GM12872 (cell line): ENCODE measurements around the gene STK11.

ENCODE experiments used
- TF ChIP-seq, protein P1 (sequence below): IDR thresholded peaks from 3 replicates; pipeline ENCODE4 v1.5.1; 2011; ENCODE audit warnings: low read depth, mild to moderate bottlenecking, low read length, moderate library complexity; ENCODE audit not compliant: insufficient read depth

STK11 gene

GRCh38 chr19:1237754-1238368 is 32.3 kb downstream of the STK11 start, which contains the start of gene CBARP:
TSS of gene CBARP (minus strand) at chr19:1238005. CDS start at chr19:1236100, 1,905 bp downstream.
- TF ChIP-seq, protein P1, sequence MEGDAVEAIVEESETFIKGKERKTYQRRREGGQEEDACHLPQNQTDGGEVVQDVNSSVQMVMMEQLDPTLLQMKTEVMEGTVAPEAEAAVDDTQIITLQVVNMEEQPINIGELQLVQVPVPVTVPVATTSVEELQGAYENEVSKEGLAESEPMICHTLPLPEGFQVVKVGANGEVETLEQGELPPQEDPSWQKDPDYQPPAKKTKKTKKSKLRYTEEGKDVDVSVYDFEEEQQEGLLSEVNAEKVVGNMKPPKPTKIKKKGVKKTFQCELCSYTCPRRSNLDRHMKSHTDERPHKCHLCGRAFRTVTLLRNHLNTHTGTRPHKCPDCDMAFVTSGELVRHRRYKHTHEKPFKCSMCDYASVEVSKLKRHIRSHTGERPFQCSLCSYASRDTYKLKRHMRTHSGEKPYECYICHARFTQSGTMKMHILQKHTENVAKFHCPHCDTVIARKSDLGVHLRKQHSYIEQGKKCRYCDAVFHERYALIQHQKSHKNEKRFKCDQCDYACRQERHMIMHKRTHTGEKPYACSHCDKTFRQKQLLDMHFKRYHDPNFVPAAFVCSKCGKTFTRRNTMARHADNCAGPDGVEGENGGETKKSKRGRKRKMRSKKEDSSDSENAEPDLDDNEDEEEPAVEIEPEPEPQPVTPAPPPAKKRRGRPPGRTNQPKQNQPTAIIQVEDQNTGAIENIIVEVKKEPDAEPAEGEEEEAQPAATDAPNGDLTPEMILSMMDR = no peak

DNA sequence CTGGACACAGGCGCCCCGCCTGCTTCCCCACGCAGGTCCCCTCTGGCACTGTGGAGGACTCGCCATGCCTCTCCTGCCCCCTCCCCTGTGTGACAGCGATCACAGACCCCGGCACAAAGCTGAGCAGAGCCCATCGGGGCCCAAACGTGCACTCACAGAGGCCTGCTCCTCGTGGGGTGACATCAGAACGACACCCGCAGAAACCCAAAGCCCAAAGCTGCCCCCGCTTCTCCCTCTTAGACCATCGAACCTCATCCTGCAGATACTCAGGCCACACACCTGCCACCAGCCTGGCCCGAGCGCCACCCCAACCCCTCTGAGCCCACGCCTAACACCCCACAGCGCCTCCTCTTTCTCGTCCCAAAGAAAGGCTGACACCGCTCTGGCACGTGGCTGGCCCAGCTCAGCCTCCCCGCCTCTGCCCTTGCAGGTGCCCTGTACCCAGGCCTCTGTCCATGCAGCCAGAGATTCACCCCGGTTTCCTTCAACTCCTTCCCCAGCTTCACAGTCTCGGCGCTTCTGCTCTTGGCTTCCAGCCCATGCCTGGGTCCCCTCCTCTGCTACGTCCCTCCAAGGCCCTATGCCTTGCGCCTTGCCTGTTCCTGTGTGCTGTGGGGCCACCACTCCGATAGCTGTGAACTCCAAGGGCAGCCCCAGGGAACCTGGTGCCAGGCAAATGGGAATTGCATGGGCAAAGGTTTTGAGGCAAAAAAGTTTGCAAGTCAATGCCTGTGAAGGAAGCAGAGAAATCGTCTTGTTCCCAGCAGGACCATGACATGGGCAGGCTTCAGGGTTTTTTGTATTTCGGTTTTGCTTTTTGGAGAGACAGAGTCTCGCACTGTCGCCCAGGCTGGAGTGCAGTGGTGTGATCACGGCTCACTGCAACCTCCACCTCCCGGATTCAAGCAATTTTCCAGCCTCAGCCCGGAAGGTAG is 33.1 kb downstream of the STK11 start:
- TF ChIP-seq, protein P1 = no peak

DNA sequence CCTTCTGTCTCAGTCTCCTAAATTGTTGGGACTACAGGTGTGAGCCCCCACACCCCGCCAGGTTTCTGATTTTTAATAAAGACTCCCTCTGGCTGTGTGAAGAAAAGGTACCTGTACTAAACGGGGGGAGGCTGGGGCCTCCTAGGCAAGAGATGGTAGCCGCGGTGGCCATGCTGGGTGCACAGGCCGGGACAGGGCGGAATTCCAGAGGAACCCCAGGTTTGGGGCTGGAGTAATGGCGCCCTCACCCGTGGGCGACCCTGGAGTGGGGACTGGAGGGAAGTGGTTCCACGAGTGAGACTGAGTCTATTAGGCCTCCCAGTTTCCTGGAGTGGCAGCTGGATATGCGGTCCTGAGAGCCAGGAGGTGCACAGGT is 33.8 kb downstream of the STK11 start:
- TF ChIP-seq, protein P1 = no peak

GRCh38 chr19:1239796-1240737 is 34.5 kb downstream of the STK11 start:
- TF ChIP-seq, protein P1 = peak; percentile 82

- TF ChIP-seq, protein P1 = no peak
Observed at GRCh38 chr19:1240925-1241324, 35.3 kb downstream of the STK11 start.

DNA sequence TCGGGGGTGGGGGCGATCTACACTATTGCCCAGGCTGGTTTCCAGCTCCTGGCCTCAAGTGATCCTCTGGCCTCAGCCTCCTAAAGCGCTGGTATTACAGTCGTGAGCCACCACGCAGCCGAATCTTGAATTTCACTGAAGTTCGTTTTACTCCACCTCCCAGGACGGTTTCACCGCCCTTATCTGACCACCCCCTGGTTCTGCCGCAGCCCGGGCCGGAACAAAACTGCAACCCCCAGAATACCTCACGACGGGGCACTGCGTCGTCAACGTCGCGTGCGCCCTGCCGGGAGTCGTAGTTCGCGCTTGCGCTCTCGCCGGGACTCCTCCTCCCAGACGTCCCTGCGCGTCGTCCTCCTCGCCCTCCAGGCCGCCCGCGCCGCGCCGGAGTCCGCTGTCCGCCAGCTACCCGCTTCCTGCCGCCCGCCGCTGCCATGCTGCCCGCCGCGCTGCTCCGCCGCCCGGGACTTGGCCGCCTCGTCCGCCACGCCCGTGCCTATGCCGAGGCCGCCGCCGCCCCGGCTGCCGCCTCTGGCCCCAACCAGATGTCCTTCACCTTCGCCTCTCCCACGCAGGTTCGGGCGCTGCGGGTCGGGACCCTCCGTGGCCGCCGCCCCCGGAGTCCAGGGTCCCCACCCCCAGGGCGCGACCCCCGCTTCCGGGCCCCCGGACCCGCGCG is 36.0 kb downstream of the STK11 start, which contains the start of gene ATP5F1D:
Gene ATP5F1D, plus strand, starts transcription at position 335 of the 679 bp plus-strand sequence. Its CDS starts 100 bp downstream, at position 435.
- TF ChIP-seq, protein P1 = no peak
